Esophagus squamous epithelium (tissue), 4 donors: ENCODE results near the gene PYY.

Source experiments
- CTCF ChIP-seq, 6 experiments: fragments of 450-650 bp in 4 of 6; fragments of 200-600 bp in 2 of 6; sonication (generic) in 2 of 6; IDR thresholded peaks; one replicate each; pipeline ENCODE4 v1.5.1; 2016 to 2019; ENCODE audit warnings: antibody characterized with exemption in 6 of 6, mild to moderate bottlenecking in 4 of 6, moderate library complexity in 4 of 6
- POLR2A ChIP-seq, 4 donors: fragments of 450-650 bp; IDR thresholded peaks; one replicate each; pipeline ENCODE4 v1.6.1; 2017; ENCODE audit warnings: antibody characterized with exemption in 4 of 4, mild to moderate bottlenecking in 4 of 4, moderate library complexity in 3 of 4

- TF ChIP-seq CTCF (IDR thresholded peaks at IDR 0.05) (no peak), POLR2A (IDR thresholded peaks at IDR 0.05) (no peak)
Measured at GRCh38 chr17:43951750-43952149, 2.0 kb downstream of the PYY start.
